Activated CD4-positive, alpha-beta memory T cell treated with anti-CD3 and anti-CD28 coated beads for 36 hours (primary cell): ENCODE measurements around the gene NUDT14. TPM values are rescaled to one million over a fixed set of nuclear protein-coding genes. Genes with fewer than 3 reads are reported as not detected.

Experiments used
- CTCF ChIA-PET: fragments of 350-600 bp; sonication (Branson Sonifier 250); formaldehyde crosslinking; loops from one replicate; lab custom pipeline; 2021; ENCODE audit warnings: antibody characterized with exemption, inconsistent platforms; lab: Charles Lee
- POLR2A ChIA-PET: fragments of 350-600 bp; sonication (Branson Sonifier 250); formaldehyde crosslinking; loops from one replicate; lab custom pipeline; 2021; ENCODE audit warnings: antibody characterized with exemption; lab: Charles Lee
- DNase-seq: peaks from one replicate; pipeline ENCODE4 v3.0.0-alpha.2; 2020
- H3K27ac Mint-ChIP-seq: one replicate; pipeline ENCODE4 v1.8.0; 2021; ENCODE audit warnings: mixed read lengths
- H3K27me3 Mint-ChIP-seq: one replicate; pipeline ENCODE4 v1.8.0; 2021; ENCODE audit warnings: mixed read lengths
- H3K36me3 Mint-ChIP-seq: one replicate; pipeline ENCODE4 v1.8.0; 2021; ENCODE audit warnings: mixed read lengths
- H3K4me1 Mint-ChIP-seq: one replicate; pipeline ENCODE4 v1.8.0; 2021; ENCODE audit warnings: low read depth, mixed read lengths
- H3K4me3 Mint-ChIP-seq: one replicate; pipeline ENCODE4 v1.8.0; 2021; ENCODE audit warnings: mild to moderate bottlenecking, mixed read lengths
- H3K9me3 Mint-ChIP-seq: one replicate; pipeline ENCODE4 v1.8.0; 2021; ENCODE audit warnings: mixed read lengths
- intact Hi-C: fragments of 100-400 bp; cut with micrococcal nuclease; formaldehyde crosslinking; loops from one replicate; pipeline ENCODE4 v1.15.1; 2023
- total RNA-seq, 2 experiments: library from RNA; stranded (reverse); gene quantifications; one replicate each; pipeline ENCODE4 v1.2.3, GENCODE V29; 2021

Gene NUDT14
- total RNA-seq, 2 experiments from 2014 or later: 14.7 to 14.8 TPM

DNA sequence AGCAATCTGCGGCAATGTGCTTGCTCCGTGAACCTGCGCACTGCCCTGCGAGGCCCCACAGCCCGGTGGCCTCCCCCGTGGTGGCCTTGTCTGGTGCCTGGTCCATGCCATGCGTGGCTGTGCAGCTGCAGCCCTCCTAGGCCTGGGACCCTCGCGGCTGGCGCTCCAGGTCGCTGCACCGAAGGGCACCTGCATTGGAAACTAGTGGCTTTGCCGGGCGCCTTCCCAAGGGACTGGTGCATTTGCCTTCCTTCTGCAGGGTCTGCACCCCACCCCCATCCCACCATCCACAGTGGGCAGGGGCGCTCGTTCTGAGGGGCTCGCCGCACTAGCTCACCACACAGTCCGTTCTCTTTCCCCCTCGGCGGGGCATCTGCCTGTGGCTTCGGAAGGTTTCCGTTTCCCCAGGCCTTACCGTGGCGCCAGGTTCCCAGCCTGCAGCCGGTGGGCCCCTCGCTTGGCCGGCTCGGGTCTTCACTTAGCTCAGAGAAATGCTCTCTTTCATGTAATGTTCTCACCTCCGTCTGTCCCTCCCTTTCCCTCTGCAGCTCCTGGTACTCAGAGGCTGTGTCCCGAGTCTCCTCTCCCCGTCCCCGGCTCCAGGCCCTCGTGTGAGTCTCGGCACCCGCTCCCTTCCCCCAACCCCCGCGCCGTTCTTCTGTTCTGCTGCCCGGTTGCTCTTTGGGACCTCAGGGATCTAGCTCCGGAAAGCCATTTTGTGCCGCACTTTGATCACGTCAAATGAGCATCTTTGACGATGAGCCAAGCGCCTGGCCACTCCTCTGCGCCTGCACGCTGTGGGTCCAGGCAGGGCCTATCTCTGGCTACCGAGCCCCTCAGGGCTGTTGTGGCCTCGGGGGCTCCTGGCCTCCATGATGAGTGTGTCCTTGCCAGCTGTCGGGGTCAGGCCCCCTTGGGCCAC lies 44.5 kb downstream of the NUDT14 start:
- ChIA-PET CTCF (no interaction called here), POLR2A (no interaction called here)
- Mint-ChIP-seq H3K4me1 (no peaks in the 10 kb centered on the region), H3K4me3 (no peak overlapping the region), H3K27me3 (peaks cover 6% of the 10 kb centered on the region), H3K36me3 (peaks cover 2% of the 10 kb centered on the region), H3K9me3 (peaks cover 27% of the 10 kb centered on the region), H3K27ac (no peak overlapping the region)
- DNase-seq: no peak
- intact Hi-C loops: no loop called here

DNA sequence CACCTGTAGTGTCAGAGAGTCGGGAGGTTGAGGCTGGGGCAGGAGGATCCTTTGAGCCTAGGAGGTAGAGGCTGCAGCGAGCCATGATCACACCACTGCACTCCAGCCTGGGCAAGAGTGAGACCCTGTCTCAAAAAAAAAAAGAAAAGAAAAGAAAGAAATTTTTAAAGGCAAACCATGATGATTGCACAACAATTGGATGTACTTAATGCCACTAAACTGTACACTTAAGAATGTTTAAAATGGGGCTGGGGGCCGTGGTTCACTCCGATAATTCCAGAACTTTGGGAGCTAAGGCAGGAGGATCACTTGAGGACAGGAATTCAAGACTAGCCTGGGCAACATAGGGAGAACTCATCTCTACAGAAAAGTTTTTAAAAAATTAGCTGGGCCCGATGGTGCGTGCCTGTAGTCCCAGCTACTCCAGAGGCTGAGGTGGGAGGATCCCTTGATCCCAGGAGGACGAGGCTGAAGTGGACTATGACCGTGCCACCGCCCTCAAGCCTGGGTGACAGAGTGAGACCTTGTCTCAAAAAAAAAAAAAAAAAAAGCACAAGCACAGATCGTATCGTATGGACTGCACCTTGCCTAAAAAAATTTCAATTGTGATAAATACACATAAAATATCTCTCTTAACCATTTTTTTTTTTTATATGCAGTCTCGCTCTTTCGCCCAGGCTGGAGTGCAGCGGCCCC lies 45.3 kb downstream of the NUDT14 start:
- H3K36me3 Mint-ChIP-seq: no peaks in the 10 kb centered on the region
- CTCF ChIA-PET: interaction anchor here (0.6 kb wide), 2 partner anchors 297 to 309 kb away, joined by 3 read pairs; no protein-coding TSS in a partner anchor
- no peaks in the 10 kb centered on the region for H3K4me1 Mint-ChIP-seq
- DNase-seq: no peak
- H3K27me3 Mint-ChIP-seq: peaks cover 6% of the 10 kb centered on the region
- intact Hi-C loops: no loop called here
- H3K27ac Mint-ChIP-seq: no peak overlapping the region
- no peak overlapping the region for H3K4me3 Mint-ChIP-seq
- H3K9me3 Mint-ChIP-seq: peaks cover 25% of the 10 kb centered on the region
- POLR2A ChIA-PET: no interaction called here

DNA sequence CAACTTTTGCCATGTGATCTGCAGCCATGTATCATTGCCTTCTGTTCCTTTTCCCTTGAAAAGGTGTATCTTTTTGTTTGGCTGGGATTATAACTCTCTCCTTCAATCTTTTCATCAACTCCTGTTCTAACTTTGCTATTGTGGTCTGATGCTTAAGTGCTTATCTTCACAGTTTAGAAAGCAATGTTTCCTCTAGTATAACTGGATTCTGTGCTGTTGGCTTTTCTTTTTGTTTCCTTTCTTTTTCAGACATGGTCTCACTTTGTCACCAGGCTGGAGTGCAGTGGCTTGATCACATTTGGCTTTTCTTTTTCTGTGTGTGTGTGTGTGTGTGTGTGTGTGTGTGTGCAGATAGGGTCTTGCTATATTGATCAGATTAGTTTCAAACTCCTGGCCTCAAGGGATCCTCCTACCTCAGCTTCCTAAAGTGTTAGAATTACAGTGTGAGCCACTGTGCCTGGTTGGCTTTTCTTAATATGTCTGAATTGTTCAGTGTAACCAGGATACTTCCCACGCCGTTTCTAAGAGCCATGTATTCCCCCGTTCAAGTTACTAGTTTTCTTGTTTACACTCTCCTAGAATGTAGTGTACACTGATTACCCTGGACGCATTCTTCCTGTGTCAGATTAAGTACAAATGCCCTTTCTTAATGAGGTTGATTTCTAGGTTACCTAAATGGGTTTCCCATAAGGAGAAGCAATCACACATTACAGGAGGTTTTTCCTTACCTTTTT lies 48.0 kb downstream of the NUDT14 start:
- H3K4me3 Mint-ChIP-seq: no peak overlapping the region
- H3K27me3 Mint-ChIP-seq: peaks cover 10% of the 10 kb centered on the region
- CTCF ChIA-PET: no interaction called here
- no peak for DNase-seq
- POLR2A ChIA-PET: no interaction called here
- no peaks in the 10 kb centered on the region for H3K36me3 Mint-ChIP-seq
- H3K9me3 Mint-ChIP-seq: peaks cover 10% of the 10 kb centered on the region
- intact Hi-C loops: no loop called here
- H3K27ac Mint-ChIP-seq: no peak overlapping the region
- no peaks in the 10 kb centered on the region for H3K4me1 Mint-ChIP-seq

DNA sequence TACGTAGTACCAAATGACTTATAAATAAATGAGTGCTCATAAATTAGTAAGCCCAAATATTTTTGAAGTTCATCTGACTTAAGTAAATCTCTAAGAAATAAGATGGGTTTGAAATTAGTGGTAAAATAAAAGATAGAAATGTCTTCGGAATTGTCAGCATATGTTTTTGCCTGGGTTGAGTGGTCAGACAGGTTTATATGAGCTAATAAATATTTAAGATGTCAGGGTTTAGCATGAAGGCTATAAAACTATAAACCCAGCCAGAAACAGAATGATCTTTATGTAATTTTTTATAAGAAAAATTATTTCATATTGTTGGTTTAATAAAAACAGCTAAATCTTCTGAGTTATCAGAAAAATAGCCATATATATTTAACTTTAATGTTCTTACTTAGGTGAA lies 49.9 kb downstream of the NUDT14 start:
- Mint-ChIP-seq H3K27ac (no peak overlapping the region), H3K27me3 (peaks cover 10% of the 10 kb centered on the region), H3K4me3 (no peak overlapping the region), H3K4me1 (no peaks in the 10 kb centered on the region), H3K36me3 (no peaks in the 10 kb centered on the region), H3K9me3 (peaks cover 10% of the 10 kb centered on the region)
- intact Hi-C loops: no loop called here
- ChIA-PET CTCF (no interaction called here), POLR2A (interaction anchor here (0.6 kb wide), 1 partner anchor 159 kb away, joined by 4 read pairs; no protein-coding TSS in a partner anchor)
- DNase-seq: no peak

DNA sequence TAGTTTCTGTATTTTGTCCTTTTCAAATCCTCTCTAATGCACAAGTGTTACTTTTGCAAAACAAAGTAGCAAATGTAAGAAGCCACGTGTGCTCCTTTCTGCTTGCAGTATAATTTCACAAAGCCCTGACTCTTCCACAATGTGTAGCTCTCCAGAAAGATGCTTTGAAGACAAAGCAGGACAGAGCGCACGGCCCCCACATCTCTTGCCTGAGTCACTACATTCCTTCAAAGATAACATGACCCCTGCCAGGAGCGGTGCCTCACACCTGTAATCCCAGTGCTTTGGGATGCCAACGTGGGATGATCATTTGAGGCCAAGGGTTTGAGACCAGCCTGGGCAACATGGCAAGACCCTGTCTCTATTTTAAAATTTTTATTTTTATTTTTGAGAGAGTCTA lies 53.1 kb downstream of the NUDT14 start:
- H3K27ac Mint-ChIP-seq: no peak overlapping the region
- intact Hi-C loops: no loop called here
- H3K4me1 Mint-ChIP-seq: no peaks in the 10 kb centered on the region
- CTCF ChIA-PET: interaction anchor here (2.1 kb wide), 1 partner anchor 38 kb away, joined by 8 read pairs; no protein-coding TSS in a partner anchor
- DNase-seq: no peak
- POLR2A ChIA-PET: no interaction called here
- no peak overlapping the region for H3K4me3 Mint-ChIP-seq
- H3K9me3 Mint-ChIP-seq: peaks cover 6% of the 10 kb centered on the region
- peaks cover 6% of the 10 kb centered on the region for H3K27me3 Mint-ChIP-seq
- H3K36me3 Mint-ChIP-seq: no peaks in the 10 kb centered on the region

DNA sequence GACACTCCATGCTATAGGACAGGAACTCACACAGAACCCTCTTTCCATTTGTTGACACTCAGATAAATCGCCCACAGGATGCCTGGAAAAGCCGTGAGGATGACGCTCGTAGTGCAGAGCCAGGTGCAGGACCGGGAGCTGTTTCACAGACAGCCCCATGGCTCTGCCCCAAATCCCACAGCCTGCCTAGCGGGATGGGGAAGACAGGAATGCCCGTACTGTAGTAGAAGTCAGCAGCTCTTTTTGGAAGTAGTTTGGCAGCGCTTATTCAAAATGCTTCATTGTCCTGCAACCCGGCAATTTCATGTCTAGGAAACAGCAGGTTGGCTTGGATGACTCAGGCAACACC lies 54.2 kb downstream of the NUDT14 start:
- intact Hi-C loops: no loop called here
- no peak overlapping the region for H3K27ac Mint-ChIP-seq
- peaks cover 7% of the 10 kb centered on the region for H3K9me3 Mint-ChIP-seq
- CTCF ChIA-PET: no interaction called here
- H3K36me3 Mint-ChIP-seq: no peaks in the 10 kb centered on the region
- no peak overlapping the region for H3K4me3 Mint-ChIP-seq
- H3K27me3 Mint-ChIP-seq: peaks cover 7% of the 10 kb centered on the region
- POLR2A ChIA-PET: no interaction called here
- DNase-seq: no peak
- no peaks in the 10 kb centered on the region for H3K4me1 Mint-ChIP-seq

DNA sequence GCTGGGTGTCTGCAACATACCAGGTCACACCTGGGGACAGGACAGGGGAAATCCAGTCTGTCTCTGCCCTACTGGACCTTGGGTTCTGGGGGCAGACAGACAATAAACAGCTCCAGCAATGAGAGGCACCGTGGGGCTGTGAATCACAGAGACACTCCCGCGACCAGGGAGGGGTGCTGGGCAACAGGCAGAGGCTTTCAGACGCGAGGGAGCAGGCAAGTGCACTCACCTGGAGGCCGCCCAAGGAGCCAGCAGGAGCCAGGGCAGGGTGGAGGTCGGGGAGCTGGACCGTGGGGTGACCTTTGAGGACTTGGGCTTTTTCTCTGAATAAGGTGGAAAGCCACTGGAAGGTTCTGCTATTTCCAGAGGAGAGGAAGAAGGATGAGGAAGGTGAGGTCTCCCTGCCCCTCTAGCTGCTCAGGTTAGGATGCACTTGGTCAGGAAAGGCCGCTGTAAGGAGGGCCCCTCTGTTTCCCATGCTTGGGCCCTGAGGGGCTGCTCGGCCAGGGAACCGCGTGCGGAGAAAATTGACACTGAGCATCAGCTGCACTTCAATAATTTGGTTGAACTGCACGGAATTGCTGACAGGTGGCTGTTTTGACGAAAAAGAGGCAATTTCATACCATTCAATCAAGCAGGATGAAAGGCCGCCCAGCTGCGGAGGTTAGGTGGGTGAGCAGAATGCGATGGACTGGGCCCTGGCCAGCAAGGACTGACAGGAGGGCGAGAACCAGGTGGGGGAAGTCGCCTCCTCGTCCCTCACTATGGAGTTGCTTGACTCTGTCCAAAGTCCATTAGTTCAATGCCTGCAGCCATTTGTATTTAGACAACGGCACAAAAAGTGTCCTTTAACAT lies 54.8 kb downstream of the NUDT14 start:
- ChIA-PET POLR2A (no interaction called here), CTCF (no interaction called here)
- no peak overlapping the region for H3K4me3 Mint-ChIP-seq
- H3K36me3 Mint-ChIP-seq: no peaks in the 10 kb centered on the region
- peaks cover 12% of the 10 kb centered on the region for H3K9me3 Mint-ChIP-seq
- no peak for DNase-seq
- peaks cover 9% of the 10 kb centered on the region for H3K27me3 Mint-ChIP-seq
- intact Hi-C loops: no loop called here
- no peaks in the 10 kb centered on the region for H3K4me1 Mint-ChIP-seq
- no peak overlapping the region for H3K27ac Mint-ChIP-seq

DNA sequence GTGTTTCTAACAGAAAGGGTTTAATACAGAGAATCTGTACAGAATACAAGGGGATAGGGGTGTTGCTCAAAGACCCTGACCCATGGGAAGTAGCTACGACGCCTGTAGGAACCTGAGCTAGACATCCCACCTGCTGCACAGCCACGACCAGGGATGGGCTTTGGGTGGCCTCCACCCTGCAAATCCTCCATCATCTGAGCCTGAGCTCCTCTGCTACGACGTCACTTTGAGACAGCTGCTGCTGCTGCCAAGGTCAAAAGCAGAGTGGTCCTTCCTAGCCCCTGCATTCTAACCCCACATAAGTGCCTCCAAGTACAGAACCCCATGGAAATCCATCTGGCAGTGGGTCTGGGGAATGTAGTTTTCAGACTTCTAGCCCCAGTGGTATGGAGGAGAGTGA lies 56.3 kb downstream of the NUDT14 start:
- Mint-ChIP-seq H3K36me3 (peaks cover 2% of the 10 kb centered on the region), H3K27me3 (peaks cover 11% of the 10 kb centered on the region), H3K27ac (no peak overlapping the region), H3K4me3 (no peak overlapping the region), H3K4me1 (no peaks in the 10 kb centered on the region), H3K9me3 (peaks cover 19% of the 10 kb centered on the region)
- intact Hi-C loops: no loop called here
- DNase-seq: no peak
- CTCF ChIA-PET: interaction anchor here (0.7 kb wide), 1 partner anchor 141 kb away, joined by 4 read pairs; no protein-coding TSS in a partner anchor
- POLR2A ChIA-PET: no interaction called here

DNA sequence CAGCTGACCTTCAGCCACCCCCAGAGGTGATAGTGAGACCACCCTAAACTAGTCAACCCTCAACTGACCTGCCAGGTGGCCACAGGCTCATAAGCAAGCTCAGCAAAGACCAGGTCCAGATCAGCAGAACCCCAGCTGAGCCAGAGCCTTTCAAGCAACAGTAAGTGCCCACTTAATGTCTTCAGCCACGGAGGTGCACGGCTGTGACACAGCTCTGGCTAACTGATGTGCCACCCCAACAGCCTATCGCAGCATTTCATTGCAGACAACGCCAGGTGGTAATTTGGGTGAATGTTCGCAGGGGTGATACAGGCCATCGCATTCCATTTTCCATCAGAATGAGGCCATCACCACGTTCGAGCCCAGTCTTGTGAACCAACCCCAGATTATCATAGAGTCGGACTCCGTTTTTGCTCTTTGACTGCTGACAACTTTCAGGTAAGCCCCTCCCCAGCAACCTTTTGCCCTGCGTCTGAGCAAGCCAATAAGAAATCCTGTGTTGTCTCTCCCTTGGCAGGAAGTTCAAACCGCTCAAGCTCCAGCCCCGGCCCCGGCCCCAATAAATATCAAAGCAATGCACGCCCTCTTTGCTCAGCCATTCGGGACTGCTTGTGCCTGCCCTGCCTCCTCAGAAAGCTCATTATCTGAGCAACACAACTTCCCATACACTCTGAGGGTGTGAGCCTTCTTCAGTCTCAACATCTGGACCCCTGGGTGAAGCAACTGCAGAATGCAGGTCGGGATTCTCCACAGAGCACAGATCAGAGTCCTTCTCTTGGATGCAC lies 56.9 kb downstream of the NUDT14 start:
- Mint-ChIP-seq H3K9me3 (peaks cover 19% of the 10 kb centered on the region), H3K27me3 (peaks cover 7% of the 10 kb centered on the region), H3K4me3 (no peak overlapping the region), H3K27ac (no peak overlapping the region), H3K36me3 (peaks cover 2% of the 10 kb centered on the region), H3K4me1 (no peaks in the 10 kb centered on the region)
- POLR2A ChIA-PET: no interaction called here
- no peak for DNase-seq
- intact Hi-C loops: no loop called here
- CTCF ChIA-PET: interaction anchor here (0.7 kb wide), 1 partner anchor 142 kb away, joined by 4 read pairs; no protein-coding TSS in a partner anchor

DNA sequence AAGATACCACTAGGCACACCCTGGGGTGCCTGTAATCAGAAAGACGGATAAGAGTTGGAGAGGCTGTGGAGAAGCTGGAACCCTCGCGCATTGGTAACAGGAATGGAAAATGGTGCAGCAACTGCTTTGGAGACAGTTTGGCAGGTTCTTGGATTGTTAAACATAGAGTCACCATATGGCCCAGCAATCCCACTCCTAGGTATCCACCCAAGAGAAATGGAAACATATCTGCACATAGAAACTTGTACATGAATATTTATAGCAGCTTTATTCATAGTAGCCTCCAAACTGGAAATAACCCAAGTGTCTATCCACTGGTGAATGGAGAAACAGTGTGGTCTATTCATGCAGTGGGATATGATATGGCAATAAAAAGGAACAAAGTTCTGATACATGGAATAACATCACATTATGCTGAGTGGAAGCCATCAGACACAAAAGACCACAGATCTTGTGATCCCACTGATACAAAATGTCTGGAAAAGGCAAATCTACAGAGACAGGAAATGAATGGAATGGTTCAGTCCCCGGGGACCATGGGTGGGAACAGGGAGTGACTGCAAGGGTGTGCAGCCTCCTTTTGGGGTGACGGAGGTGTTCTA lies 57.9 kb downstream of the NUDT14 start:
- Mint-ChIP-seq H3K4me1 (no peaks in the 10 kb centered on the region), H3K27me3 (peaks cover 9% of the 10 kb centered on the region), H3K4me3 (no peak overlapping the region), H3K9me3 (peaks cover 19% of the 10 kb centered on the region), H3K27ac (no peak overlapping the region), H3K36me3 (peaks cover 2% of the 10 kb centered on the region)
- ChIA-PET POLR2A (no interaction called here), CTCF (no interaction called here)
- intact Hi-C loops: no loop called here
- DNase-seq: no peak
